Cerebellar nuclear complex (tissue), 1 donor: Measurements from ENCODE around the gene CNBD2.
"Not testable (repeated sequence)": the region's sequence is repeated elsewhere in the genome, so short reads cannot be mapped to it uniquely, and the experiment has no call there.

Source experiments
- DNase-seq, 2 experiments: peaks; one replicate each; lab custom pipeline; 2025; lab: John Stamatoyannopoulos, UW

The CNBD2 gene

DNA sequence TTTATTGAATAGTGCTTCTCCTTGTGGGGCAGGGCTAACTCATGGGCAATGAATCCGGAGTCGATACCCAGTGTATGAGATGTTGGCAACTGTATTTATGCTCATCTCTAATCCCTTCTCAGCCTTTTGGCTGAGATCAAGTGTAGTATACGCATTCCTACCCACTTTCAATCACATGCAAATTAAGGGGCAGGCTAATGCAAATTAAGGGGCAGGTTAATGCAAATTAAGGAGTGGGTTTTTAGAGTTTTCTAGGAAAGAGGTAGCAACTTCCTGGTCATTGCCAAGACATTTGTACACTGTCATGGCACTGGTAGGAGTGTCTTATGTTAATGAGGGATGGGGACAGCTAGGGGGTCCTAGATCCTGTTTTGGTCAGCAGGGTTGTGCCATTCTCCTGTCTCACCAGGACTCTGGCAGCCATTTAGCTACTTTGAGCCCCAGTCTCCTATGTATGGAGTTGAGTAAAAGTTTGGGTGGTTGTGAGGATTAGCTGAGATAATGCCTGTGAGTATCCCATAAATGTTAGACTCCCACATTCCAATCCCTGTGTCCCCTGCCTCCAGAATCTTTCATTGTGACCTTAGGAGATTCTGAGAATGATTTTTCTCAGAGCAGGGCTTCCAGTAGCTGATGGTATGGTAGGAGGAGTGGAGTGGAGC is at the start of gene CNBD2:
Gene CNBD2 (plus strand): TSS at position 612 of the 662 bp plus-strand sequence. CDS start 173 bp downstream, outside the sequence.
- DNase-seq: no peak

DNA sequence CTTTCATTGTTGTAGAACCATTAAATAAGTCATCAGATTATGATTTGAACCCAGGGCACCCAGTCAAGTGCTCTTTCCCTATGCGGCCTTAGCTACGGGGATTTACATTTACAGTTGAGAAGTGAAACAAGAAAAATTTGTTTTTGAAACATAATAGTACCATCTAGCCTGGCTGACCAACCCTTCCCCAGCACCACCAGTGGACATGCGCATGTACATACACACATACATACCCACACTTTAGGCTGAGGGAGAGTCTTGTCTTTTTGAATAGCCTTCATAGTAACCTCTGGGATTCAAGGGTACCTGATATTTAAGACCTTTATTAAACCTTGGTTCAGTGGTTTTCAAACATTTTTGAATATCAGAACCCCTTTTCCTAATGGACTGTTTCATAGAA is 47.9 kb upstream of the CNBD2 start:
- no peak for DNase-seq

DNA sequence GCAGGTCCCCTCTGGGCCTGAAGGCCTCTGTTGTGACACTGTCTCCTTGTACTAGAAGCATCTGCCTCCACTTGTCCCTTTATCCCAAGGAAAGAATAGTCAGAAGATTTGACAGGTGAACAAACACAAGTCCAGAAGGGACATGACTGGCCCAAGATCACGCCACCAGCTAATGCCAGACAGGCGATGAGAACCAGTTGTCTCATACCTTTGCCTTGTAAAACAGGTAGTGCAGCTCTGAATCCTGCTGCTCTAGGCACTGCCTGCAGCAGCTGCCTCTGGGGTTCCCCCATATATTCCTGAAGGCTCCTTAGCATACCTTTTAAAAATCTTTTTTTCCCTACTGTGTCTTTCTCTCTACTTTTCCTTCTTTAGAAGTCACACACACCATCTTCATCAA is 39.1 kb upstream of the CNBD2 start:
- no peak for DNase-seq

DNA sequence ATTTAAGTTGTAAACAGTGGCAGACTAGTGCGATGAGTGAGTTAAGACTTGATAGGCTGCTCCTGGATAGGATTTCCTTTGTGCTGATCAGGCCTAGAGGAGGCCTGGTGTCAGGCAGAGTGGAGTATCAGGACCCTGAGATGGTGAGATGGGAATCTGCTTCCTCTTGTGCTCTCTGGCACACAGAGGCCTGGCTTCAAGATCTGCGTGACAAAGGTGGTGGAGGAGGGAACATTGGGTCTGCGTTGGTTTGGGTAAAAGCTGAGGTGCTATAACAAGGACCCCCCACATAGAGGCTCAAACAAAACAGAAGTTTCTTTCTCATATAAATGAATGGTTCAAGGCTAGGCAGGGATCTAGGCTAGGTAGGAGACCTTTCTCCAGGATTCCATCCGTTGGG is 34.3 kb upstream of the CNBD2 start:
- DNase-seq: no peak

DNA sequence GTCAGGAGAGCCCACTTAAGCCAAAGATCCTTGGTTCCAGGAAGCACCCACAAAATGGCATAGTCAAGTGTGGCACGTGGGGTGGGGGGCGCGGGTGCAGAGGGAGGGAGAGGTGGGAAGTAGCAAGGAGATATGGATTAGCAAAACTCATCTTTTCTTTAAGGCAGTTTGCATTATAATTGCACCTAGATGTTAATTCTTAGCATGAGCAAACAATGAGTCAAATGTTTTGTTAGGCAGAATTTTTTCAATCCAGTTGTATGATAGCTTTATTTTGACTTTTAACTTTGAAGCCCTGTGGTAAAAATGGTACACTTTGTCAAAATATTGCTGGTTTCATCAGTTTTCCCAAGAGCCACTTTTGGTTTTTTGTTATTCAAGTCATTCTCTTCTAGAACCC is 29.1 kb upstream of the CNBD2 start:
- no peak for DNase-seq

DNA sequence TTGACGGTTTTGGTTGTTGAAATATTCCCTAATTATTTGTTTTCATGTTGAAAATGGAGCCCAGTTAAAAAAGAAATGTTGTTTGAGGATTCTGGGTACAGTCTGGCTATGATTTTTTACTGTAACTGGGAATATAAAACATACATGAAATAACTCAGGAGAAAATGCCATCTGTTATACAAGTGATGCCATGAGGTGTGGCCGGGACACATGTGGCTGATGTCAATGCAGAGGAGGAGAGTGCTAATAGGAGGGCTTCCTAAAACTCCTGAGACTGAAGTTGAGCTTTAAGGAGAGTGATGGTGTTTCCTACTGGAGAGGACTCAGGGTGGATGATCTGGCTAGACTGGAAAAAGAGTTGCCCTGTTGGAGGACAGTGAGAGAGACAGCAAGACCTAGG is 26.8 kb upstream of the CNBD2 start:
- DNase-seq: no peak

DNA sequence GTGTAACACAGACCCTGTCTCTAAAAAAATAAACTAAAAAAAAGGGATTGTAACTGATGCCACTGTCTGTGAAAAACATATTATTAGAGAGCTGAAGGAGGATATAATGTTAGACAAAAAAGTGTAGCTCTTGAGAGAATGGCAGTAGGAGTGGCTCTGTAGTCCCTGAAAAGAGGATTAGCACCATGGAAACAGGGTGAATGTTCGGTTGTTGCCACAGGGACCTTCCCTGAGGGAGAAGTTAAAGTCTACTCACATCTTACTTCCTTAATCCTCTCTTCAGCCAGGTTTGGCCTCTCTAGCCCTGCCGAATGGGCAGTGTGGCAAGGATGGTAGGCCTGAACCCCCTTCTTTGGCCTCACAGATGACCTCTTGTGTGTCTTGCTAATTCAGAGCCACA is 26.1 kb upstream of the CNBD2 start:
- no peak for DNase-seq

DNA sequence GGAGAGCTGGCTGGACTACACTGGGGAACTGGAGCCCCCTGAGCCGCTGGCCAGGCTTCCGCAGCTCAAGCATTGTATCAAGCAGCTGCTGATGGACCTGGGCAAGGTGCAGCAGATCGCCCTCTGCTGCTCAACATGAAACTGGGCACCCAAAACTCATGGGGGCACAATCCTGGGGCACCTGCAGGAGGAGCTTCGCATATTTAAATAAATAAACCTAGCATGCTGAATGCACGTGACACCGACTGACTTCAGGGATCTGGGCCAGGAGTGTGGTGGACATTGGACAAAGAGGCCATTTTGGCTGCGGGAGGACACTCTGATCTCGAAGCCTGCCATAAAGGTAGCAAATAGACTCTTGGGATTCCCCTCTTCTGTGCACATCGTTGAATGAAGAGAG is 20.9 kb upstream of the CNBD2 start:
- no peak for DNase-seq

DNA sequence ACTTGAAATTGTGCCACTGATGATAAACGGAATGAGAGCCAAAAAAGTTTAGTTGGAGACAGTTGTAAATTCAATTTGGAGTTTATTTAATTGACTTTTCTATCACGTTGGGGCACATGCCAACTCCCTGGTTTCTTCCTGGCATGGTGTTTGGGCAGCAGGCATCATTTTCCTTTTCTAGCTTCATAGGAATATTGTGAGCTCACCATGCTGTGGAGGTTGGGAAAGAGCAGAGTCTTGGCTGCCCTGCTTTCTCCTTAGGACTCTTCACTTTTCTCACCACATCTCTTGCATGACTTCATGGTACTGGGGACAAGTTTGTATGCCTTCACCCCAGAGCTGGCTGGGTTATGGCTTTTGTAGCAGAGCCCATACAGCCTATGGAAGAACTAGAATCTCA is 20.5 kb upstream of the CNBD2 start:
- DNase-seq: no peak

DNA sequence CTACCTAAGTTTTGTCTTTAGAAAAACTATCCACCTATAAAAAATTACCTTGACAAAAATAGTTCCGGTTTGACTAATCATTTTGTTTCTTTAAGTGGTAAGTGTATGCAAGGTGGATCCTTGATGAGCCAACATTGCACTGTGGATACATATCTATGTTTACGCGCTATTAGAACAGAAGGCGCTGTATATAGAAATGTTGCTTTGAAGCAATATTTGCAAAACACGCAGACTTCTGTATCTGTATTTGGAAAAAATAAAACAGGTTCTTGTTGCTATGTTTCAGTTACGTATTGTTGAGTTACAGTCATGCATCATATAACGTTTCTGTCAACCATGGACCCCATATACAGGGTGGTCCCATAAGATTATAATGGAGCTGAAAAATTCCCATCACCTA is 18.3 kb upstream of the CNBD2 start:
- DNase-seq: no peak

DNA sequence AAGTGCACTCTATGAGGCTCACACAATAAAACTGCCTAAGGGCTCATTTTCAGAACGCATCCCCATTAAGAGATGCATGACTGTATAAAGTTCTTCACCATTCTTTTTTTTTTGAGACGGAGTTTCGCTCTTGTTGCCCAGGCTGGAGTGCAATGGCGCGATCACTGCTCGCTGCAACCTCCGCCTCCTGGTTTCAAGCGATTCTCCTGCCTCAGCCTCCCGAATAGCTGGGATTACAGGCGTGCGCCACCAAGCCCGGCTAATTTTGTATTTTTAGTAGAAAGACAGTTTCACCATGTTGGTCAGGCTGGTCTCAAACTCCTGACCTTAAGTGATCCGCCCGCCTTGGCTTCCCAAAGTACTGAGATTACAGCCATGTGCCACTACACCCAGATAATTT is 16.3 kb upstream of the CNBD2 start:
- not testable (repeated sequence) for DNase-seq

DNA sequence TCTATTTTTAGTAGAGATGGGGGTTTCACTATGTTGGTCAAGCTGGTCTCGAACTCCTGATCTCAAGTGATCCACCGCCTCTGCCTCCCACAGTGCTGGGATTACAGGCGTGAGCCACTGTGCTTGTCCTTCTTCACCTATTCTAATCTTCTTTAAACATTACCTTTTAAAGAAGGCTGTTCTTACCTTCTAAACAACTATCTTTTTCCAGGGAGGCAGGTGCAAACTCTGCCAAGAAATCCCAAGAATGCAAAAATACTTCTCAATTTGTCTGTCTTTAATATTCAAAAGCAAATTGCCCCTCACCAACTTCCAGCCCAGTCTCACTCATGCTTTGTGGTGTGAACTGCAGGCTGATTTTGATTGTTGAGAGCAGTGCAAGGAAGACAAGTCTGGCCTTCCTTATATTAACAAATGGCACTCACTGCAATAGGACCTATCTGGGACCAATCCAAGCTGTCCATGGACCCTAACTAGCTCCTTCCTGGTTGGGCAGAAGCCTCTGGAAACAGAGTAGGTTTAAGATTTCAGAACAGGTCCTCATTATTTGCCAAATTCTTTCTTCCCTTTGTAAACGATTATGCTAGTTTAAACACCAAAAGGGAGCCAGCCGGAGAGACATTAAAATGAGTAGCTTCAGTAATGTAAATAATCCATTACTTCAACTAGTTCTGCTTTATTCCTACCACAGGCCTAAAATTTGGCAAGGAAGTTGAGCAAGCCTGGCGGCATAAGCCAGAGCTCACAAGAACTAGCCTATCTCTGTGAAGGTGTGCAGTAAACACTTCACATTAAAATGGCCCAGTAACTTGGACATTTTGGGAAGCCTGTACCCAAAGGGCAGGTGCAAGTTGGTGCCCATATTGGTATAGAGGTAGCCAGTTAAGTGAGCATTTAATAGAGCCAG is 15.7 kb upstream of the CNBD2 start:
- DNase-seq: no peak

DNA sequence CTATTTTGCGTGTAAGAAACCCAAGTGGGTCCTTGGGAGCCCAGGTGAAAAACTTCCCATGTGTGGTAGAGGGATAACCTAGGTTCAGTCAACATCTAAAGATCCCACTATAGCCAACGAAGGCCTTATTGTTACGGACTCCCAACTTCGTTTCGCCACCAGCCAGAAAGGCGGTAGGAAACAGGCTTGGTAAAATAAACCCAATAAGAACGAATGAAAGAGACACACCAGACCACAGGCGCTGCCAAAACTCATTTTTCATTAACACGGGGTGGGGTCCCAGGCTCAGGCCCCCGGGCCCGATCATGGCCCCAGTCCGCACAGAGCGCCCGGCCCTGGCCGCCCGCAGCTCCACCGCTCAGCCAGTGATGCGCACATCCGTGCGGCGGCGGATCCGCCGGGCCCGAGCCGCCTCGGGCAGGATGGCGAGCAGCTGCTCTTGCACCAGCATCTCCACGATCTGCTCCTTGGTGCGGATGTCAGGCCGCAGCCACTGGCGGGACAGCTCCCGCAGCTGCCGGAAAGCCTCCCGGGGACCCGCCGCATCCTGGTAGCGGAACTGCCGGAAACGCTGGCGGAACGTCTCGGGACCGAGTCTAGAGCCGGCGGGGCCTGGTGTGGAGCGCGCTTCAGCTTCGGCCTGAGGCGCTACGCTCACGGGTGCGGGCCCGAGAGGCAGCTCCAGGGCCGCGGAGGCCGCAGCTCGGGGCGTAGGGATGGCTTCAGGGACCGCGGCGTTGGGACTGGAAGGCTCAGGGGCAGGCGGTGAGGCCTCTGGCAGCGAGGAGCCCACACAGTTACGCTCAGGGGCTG is 14.8 kb upstream of the CNBD2 start:
- no peak for DNase-seq

DNA sequence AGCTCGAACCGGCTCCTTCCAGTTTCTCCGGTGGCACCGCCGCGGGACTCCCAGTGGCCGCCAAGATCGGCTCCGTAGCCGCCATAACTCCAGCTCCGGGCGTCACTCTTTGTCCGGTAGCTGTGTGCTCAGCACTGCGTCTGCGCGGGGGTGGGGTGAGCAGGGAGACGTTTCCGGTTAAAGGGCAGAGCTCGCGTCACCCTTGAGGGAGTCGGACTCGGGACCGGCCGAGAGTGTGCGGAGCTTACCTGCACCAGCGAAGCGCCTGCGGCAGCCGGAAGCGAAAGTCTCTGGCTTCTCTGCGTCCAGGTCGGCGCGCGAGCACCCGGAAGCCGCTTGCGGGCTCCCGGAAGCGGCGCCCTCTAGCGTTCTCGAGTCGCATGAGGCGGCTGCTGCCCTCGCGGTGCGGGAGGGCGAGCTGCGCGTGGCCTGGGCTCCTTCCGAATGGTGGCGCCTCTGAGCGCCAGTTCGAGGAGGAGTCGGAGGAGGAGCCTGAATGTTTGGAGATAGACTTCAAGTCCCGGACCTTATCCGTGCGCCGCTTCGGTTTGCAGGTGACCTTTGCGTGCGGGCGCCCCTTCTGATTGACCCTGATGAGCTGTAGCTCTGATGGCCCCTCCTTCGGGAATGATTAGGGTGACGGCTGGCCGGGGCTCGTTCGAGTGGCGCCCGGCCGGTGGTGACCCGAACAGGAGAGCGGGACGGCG is 14.0 kb upstream of the CNBD2 start, which contains the start of gene SCAND1:
Gene SCAND1 (minus strand): TSS at position 303 of the 707 bp plus-strand sequence. CDS start 218 bp downstream, at position 85.
- peak; percentile 90 to 92 for DNase-seq

DNA sequence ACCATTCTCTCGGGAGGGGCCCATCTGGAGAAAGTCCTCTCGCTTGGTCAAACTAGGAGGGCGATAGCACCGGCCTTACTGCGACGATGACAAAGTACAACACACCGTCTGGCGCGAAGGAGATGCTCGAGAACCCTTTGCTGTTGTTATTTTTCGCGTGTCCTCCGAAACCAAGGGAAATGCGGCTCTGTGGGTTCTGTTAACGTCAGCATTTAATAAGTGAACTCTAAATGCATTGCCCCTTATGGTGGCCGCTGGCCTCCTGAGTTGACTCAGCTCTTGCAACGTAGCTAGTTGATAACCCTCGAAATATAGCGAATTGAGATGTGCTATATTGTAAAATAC is 13.5 kb upstream of the CNBD2 start:
- no peak for DNase-seq

DNA sequence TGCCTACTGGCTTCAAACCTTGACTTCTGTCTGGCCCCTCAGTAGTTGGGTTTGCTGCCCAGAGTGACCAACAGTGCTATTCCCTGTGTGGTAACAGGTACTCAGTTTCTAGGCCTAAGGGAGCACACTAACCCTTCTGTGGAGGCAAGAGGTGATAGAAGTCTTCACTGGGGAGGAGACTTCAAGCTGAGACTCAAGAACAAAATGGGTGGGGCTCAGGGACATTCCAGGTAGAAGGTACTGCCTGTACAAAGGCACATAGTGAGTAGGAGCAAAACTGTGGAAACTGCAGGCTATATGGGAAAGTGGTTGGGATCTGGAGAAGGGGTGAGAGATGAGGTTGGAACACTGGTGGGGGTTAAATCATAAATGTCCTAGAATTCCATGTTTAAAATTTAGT is 11.8 kb upstream of the CNBD2 start:
- no peak for DNase-seq

DNA sequence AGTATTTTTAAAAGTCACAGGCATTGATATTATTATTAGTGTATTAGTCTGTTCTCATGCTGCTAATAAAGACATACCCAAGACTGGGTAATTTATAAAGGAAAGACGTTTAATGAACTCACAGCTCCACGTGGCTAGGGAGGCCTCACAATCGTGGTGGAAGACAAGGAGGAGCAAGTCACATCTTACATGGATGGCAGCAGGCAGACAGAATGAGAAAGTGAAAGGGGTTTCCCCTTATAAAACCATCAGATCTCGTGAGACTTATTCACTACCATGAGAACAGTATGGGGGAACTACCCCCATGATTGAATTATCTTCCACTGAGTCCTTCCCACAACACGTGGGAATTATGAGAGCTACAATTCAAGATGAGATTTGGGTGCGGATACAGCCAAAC is 9.1 kb upstream of the CNBD2 start:
- DNase-seq: not testable (repeated sequence)

DNA sequence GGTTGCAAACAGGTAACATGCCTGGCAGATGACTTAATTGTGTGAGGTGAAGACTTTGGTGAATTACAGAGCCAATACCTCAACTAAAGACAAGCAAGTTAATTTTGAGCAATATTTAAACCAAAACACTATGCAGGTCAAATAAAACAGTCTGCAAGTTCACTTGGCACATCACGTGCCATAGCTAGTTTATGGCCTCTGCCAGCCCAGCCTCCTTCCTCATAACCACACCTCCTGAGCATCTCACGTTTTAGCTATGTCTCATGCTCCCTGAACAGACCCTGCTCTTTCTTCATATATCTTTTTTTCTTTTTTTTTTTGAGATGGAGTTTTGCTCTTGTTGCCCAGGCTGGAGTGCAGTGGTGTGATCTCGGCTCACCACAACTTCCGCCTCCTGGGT is 4.5 kb upstream of the CNBD2 start:
- DNase-seq: no peak

DNA sequence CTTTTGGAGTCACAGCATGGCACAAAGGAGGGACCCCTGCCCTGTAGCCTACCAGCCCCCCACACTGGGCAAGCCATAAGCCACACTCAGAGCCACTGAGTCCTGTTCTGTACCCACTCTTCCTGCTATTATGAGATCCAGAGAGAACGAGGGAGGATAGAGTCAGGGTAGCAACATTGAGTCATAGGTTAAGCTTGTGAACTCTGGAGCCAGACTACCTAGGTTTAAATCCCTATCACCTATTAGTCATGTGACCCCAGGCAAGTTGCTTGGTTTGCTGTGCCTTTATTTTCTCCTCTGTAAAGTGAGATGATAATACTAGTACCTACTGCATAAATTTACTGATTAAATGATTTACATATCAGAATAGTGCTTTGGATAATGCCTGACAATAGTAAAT is 540 bp downstream of the CNBD2 start:
- no peak for DNase-seq

DNA sequence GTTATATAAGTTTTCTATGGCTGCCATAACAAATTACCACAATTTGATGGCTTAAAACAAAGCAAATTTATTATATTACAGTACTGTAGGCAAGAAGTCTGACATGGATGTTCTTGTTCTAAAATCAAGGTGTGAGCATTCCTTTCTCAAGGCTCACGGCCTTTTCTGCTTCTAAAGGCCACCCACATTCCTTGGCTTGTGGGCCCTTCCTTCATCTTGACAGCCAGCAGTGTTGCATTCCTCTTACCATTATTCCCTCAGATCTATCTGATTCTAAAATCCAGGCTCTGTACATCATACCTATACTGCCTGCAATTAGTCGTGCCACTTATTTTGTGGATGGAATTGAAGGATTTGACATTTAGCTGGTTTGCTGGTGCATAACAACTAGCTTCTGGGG is 3.6 kb downstream of the CNBD2 start:
- DNase-seq: no peak

DNA sequence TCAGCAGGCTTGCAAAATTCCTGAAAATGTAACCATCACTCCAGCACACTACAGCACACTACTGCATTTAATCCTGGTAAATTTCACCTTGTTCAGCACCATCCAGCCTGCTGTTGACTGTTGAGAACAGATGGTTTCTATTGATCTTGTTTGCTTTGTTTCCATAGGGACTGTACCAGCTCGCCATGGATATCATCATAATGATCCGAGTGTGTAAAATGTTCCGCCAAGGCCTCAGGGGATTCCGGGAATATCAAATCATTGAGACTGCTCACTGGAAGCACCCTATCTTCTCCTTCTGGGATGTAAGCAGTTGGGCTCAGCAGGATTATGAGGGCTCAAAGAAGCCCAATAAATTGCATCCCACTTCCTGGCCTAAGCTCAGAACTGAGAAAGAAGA is 4.1 kb downstream of the CNBD2 start:
- DNase-seq: no peak

DNA sequence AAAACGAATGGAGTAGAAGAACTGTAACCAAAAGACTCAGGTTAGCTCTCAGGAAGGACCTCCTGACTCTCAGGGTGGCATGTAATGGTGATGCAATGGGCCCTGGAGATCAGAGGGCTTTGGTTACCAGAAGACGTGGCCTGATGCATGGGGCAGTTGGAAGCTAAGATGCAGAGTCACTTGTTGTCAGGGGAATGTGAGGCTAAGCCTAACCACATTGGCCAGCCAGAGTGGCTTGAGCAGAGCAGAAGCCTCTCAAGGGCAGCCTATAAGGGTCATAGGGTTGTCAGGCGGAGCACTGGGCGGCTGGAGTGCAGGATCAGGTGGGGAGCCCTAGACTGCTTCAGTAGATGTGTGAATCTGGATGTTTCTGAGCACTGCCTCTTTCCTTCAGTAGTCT is 5.9 kb downstream of the CNBD2 start:
- no peak for DNase-seq
